HK-2 (cell line): ENCODE results near the gene GCC2.
"Not testable (repeated sequence)": the region's sequence is repeated elsewhere in the genome, so short reads cannot be mapped to it uniquely, and the experiment has no call there.

Experiments used
- DNase-seq: peaks from one replicate; pipeline ENCODE4 v3.0.0-alpha.2; 2018; ENCODE audit not compliant: unreplicated experiment

Gene GCC2

GRCh38 chr2:108524688-108525087 lies 75.7 kb downstream of the GCC2 start:
- not testable (repeated sequence) for DNase-seq

GRCh38 chr2:108525258-108525657 lies 76.3 kb downstream of the GCC2 start:
- DNase-seq = not testable (repeated sequence)

GRCh38 chr2:108531674-108532055 lies 82.7 kb downstream of the GCC2 start:
- no peak for DNase-seq

GRCh38 chr2:108533832-108534583 lies 85.0 kb downstream of the GCC2 start, which contains the start of gene LIMS1:
Gene LIMS1, plus strand, starts transcription at chr2:108534470. Its CDS starts 93 bp downstream, at chr2:108534563.
- DNase-seq = peak; percentile 92

GRCh38 chr2:108534584-108535356 lies 85.8 kb downstream of the GCC2 start:
- peak; percentile 60 for DNase-seq

DNA sequence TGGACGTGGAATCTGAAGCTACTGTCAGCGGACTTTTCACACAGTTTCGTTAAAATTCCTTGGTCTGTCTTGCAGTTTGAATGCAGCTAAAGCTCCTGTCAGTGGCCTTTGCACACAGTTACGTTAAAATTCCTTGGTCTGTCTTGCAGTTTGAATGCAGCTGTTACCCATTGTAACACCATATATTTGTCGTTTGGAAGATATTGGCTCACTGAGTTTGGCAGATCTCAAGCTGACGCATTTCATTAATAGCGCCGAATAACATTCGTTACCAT lies 86.3 kb downstream of the GCC2 start:
- no peak for DNase-seq

DNA sequence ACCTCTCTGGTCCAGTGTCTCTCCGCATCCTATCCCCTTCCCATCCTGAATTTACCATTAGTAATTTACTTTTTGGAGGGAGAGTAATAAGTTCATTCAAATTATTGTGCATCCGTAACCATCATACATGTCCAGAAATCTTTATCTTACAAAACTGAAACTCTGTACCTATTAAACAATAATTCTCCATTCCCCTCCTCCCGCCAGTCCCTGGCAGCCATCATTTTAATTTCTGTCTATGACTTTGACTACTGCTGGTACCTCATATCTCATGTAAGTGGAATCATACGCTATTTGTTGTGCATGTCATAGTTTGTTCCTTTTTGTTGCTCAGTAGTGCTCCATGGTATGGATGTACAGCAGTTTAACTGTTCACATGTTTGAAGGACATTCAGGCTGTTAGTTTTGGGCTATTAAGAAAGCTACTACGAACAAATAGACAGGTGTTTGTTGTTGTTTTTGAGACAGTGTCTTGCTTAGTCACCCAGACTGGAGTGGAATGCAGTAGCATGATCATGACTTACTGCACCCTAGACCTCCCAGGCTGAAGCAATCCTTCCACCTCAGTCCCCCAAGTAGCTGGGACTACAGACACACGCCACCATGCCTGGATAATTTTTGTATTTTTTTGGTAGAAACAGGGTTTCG lies 87.3 kb downstream of the GCC2 start:
- no peak for DNase-seq

- no peak for DNase-seq
Observed at GRCh38 chr2:108536911-108537310, 87.9 kb downstream of the GCC2 start.

DNA sequence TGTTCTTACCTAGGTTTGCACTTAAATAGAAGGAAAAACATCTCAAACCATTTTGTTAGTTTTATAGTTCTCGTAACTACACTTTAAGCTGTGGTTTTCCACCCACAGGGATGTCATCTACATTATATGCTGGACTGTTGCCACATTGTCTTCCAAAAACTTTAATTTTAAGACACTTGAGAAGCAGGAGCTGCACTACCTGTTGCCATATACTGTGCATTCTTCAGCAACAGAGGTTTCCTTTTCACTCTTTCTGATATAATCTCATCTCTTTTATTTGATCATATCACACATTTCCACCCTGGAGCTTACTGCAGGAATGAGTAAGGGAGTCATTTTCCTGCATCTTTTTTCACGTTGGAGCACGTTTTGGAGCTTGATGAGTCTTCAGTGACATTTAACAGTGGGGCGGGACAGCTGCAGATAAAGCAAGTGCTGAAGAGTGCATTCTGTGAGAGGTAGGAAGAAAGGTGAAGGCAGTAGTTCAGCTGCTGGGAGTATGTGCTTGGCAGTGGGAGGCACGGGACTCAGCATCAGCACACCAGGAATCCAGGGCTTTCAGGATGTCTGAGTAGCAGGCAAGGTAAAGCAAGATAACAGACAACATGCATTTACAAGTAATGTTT lies 89.1 kb downstream of the GCC2 start:
- DNase-seq = no peak

GRCh38 chr2:108541451-108541850 lies 92.4 kb downstream of the GCC2 start:
- no peak for DNase-seq

GRCh38 chr2:108542071-108542470 lies 93.1 kb downstream of the GCC2 start:
- DNase-seq = no peak

GRCh38 chr2:108547606-108548005 lies 98.6 kb downstream of the GCC2 start:
- no peak for DNase-seq

GRCh38 chr2:108548208-108549003 lies 99.4 kb downstream of the GCC2 start:
- DNase-seq = no peak

GRCh38 chr2:108552566-108552965 lies 103.6 kb downstream of the GCC2 start:
- DNase-seq = no peak

DNA sequence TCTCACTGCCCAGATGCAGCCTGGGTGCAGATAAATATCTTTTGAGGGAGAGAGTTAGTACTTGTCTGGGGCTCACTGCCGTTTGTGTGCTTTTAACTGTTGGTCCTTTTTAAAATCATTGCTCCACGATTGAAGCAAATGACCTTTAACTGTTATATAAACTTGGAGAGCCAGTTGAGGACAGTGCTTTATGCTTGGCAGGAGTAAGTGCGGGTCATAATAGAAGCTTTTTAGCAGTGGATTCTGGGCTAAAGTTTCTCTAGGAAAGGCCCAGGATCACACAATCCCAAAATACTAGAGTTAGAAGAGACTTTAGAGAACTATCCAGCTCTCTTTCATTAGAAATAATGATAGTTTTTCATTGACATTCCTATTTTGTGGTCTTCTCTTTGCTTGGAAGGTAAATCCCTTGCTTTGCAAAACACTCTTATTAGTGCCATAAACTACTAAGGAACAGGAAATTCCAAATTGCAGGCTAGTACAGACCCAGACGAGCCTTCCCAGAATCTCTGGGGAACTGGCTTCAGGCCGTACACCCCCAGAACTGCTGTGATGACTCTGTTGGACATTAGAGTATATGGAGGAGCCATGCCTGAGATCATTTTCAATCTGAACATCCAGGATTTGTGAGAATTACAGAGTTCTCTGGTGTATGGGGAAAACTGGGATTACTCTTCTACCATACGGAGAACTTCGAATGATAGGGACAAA lies 104.4 kb downstream of the GCC2 start:
- no peak for DNase-seq

GRCh38 chr2:108554528-108554927 lies 105.5 kb downstream of the GCC2 start:
- DNase-seq = no peak

- DNase-seq = no peak
Observed at GRCh38 chr2:108555572-108555971, 106.6 kb downstream of the GCC2 start.

DNA sequence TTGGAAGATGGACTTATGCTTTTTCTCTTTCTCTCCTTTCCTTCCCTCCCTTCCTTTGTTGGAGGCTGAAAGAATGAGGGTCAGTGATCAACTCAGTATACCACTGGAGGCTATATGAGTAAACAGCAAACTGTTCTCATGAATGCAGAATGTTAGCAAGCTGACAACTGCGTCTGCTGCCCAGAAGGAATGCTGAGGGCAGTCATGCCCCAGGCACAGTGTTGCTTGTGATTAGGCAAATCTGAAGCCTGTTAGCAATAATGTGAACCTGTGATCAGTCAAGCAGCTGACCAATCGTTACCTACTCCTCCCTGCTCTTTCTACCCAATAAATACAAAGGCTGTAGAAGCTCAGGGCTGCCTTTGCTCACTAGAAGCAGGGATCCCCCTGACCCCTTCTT lies 107.6 kb downstream of the GCC2 start:
- DNase-seq = not testable (repeated sequence)
